B cell (primary cell): Measurements from ENCODE around the gene MEGF11. TPM values are rescaled to one million over a fixed set of nuclear protein-coding genes. Genes with fewer than 3 reads are reported as not detected.

Source experiments
- ATAC-seq: fragments of 200-7000 bp; cut with Tn5 transposase; one replicate; pipeline ENCODE4 v1.10.0; 2021; ENCODE audit warnings: low read depth, mild to moderate bottlenecking, moderate number of reproducible peaks, moderate library complexity
- CTCF ChIA-PET: fragments of 350-600 bp; sonication (Branson Sonifier 250); formaldehyde crosslinking; loops from one replicate; lab custom pipeline; 2021; ENCODE audit warnings: antibody characterized with exemption, inconsistent platforms; lab: Charles Lee
- POLR2A ChIA-PET: fragments of 350-600 bp; sonication (Branson Sonifier 250); formaldehyde crosslinking; loops from one replicate; lab custom pipeline; 2021; ENCODE audit warnings: antibody characterized with exemption; lab: Charles Lee
- DNase-seq: peaks from one replicate; pipeline ENCODE4 v3.0.0; 2013
- H2AFZ ChIP-seq: 2 replicates; pipeline ENCODE4 v1.6.1; 2012; ENCODE audit warnings: mild to moderate bottlenecking, low read depth, low read length; ENCODE audit not compliant: insufficient read depth, poor library complexity, severe bottlenecking
- H3K27ac ChIP-seq, 2 donors: 1 replicate in 1 of 2; 2 replicates in 1 of 2; pipeline ENCODE4 v1.5.1; 2012 to 2013; ENCODE audit warnings: low read length in 2 of 2, mild to moderate bottlenecking in 2 of 2, moderate library complexity in 1 of 2
- H3K27me3 ChIP-seq, 4 experiments: fragments of 200-600 bp in 1 of 4; sonication (generic) in 1 of 4; replicated peaks in 1 of 4; 1 replicate in 2 of 4; 2 replicates in 2 of 4; pipeline versions ENCODE4 v1.6.1 to v1.7.0; 2013 to 2016; ENCODE audit warnings: low read length in 3 of 4, mild to moderate bottlenecking in 2 of 4, mixed read lengths in 1 of 4, moderate library complexity in 1 of 4; ENCODE audit not compliant: insufficient read depth in 4 of 4, control insufficient read depth in 3 of 4; ENCODE audit errors: control extremely low read depth in 1 of 4
- H3K36me3 ChIP-seq, 2 experiments: replicated peaks in 1 of 2; 1 replicate in 1 of 2; 2 replicates in 1 of 2; pipeline versions ENCODE4 v1.6.1 to v1.7.1; 2013; ENCODE audit warnings: low read length in 1 of 2; ENCODE audit not compliant: insufficient read depth in 2 of 2, control insufficient read depth in 1 of 2; ENCODE audit errors: control extremely low read depth in 1 of 2, extremely low read depth in 1 of 2
- H3K4me1 ChIP-seq, 2 donors: fragments of 200-600 bp in 1 of 2; sonication (generic) in 1 of 2; 1 replicate in 1 of 2; 2 replicates in 1 of 2; pipeline versions ENCODE4 v1.5.1 to v1.6.1; 2013 to 2017; ENCODE audit warnings: low read length in 2 of 2; ENCODE audit not compliant: control insufficient read depth in 2 of 2, insufficient read depth in 2 of 2
- H3K4me2 ChIP-seq: replicated peaks from 2 replicates; pipeline ENCODE3; 2012; ENCODE audit warnings: mild to moderate bottlenecking, low read depth, low read length; ENCODE audit not compliant: poor library complexity, severe bottlenecking
- H3K4me3 ChIP-seq, 5 experiments: fragments of 200-600 bp in 1 of 5; sonication (generic) in 1 of 5; 1 replicate in 3 of 5; 2 replicates in 2 of 5; pipeline versions ENCODE4 v1.5.1 to v1.7.0; 2011 to 2016; ENCODE audit warnings: low read length in 4 of 5, mild to moderate bottlenecking in 4 of 5, low read depth in 2 of 5, control low read depth in 1 of 5, moderate library complexity in 1 of 5; ENCODE audit not compliant: insufficient read depth in 1 of 5; ENCODE audit errors: control extremely low read depth in 1 of 5, extremely low read depth in 1 of 5
- H3K79me2 ChIP-seq: fragments of 200-600 bp; sonication (generic); one replicate; pipeline ENCODE4 v1.6.0; 2016; ENCODE audit warnings: low read length; ENCODE audit not compliant: control insufficient read depth, insufficient read depth
- H3K9ac ChIP-seq: fragments of 200-600 bp; sonication (generic); 2 replicates; pipeline ENCODE4 v1.6.1; 2017; ENCODE audit warnings: mild to moderate bottlenecking, low read length, moderate library complexity
- H3K9me3 ChIP-seq, 3 donors: one replicate each; pipeline versions ENCODE4 v1.6.1 to v1.7.1; 2013; ENCODE audit warnings: low read length in 2 of 3; ENCODE audit not compliant: control insufficient read depth in 2 of 3, insufficient read depth in 1 of 3; ENCODE audit errors: control extremely low read depth in 1 of 3
- H4K20me1 ChIP-seq: 2 replicates; pipeline ENCODE4 v1.6.0; 2012; ENCODE audit warnings: mild to moderate bottlenecking, low read length; ENCODE audit not compliant: insufficient read depth, control insufficient read depth, poor library complexity, severe bottlenecking
- H3K27ac Mint-ChIP-seq: one replicate; pipeline ENCODE4 v1.8.0; 2021; ENCODE audit warnings: mixed read lengths
- H3K27me3 Mint-ChIP-seq: one replicate; pipeline ENCODE4 v1.8.0; 2021; ENCODE audit warnings: mixed read lengths
- H3K4me1 Mint-ChIP-seq: one replicate; pipeline ENCODE4 v1.8.0; 2021; ENCODE audit warnings: mixed read lengths
- H3K4me3 Mint-ChIP-seq: one replicate; pipeline ENCODE4 v1.8.0; 2021; ENCODE audit warnings: mixed read lengths
- H3K9me3 Mint-ChIP-seq: one replicate; pipeline ENCODE4 v1.8.0; 2022; ENCODE audit warnings: mixed read lengths; ENCODE audit not compliant: insufficient read depth
- CTCF ChIP-seq: fragments of 200-600 bp; IDR thresholded peaks from one replicate; pipeline ENCODE4 v1.8.0; 2022; ENCODE audit warnings: antibody characterized with exemption, mild to moderate bottlenecking
- EZH2 ChIP-seq: IDR thresholded peaks from 2 replicates; pipeline ENCODE4 v1.6.1; 2012; ENCODE audit warnings: borderline replicate concordance, low read depth, mild to moderate bottlenecking, moderate library complexity, low read length; ENCODE audit not compliant: insufficient read depth, poor library complexity, severe bottlenecking
- WGBS: methylation state at CpG from one replicate; pipeline ENCODE4 v1.1.5; 2013; ENCODE audit warnings: missing lambda C conversion rate; ENCODE audit not compliant: insufficient coverage; 5-methylcytosine and 5-hydroxymethylcytosine counted together
- intact Hi-C: fragments of 100-400 bp; cut with micrococcal nuclease; formaldehyde crosslinking; loops from one replicate; pipeline ENCODE4 v1.10.0; 2022
- polyA plus RNA-seq: library from polyadenylated mRNA; depleted of rRNA; stranded (reverse); fragments of >200 nt; gene quantifications from 2 replicates; pipeline ENCODE4 v1.2.3, GENCODE V29; 2012
- total RNA-seq, 2 donors: library from RNA; stranded (reverse); fragments of 120-200 nt in 1 of 2; gene quantifications; 1 replicate in 1 of 2; 2 replicates in 1 of 2; pipeline versions ENCODE4 v1.2.3 to v1.2.4, GENCODE V29; 2013 to 2022

MEGF11 gene
- total and polyA plus RNA-seq, 2 donors (not counting 1 experiment from before 2014, with no cell fraction given), result 0.04 to 0.34 TPM

DNA sequence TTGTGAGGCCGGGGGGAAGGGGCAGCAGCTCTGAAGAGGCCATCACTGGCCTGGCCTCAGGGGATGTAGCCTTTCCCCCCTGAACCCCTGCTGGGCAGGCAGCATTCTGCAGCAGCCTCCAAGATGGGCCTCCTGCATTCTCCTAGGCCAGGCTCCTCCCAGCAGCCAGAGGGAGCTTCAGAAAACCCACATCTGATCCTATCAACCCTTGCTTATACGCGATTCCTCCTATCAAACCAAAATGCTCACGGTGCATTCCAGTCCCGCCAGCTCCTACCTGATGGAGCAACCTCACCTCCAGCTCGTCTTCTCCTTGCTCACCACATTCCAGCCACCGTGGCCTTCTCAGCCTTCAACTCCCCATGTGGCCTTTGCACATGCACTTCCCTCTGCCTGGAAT, 85.7 kb downstream of the MEGF11 start:
- Histone ChIP-seq H3K9ac (no peak overlapping the region), H3K36me3 (no peaks in the 10 kb centered on the region), H3K79me2 (no peaks in the 10 kb centered on the region), H3K27ac (no peak overlapping the region), H3K27me3 (no peaks in the 10 kb centered on the region), H4K20me1 (no peaks in the 10 kb centered on the region), H3K4me3 (no peak overlapping the region), H3K9me3 (no peaks in the 10 kb centered on the region), H2AFZ (no peak overlapping the region), H3K4me1 (no peaks in the 10 kb centered on the region), H3K4me2 (no peak overlapping the region)
- intact Hi-C loops, result no loop called here
- no peak for ATAC-seq
- ChIA-PET CTCF (no interaction called here), POLR2A (no interaction called here)
- Mint-ChIP-seq H3K9me3 (no peaks in the 10 kb centered on the region), H3K27me3 (peaks cover 19% of the 10 kb centered on the region), H3K27ac (no peak overlapping the region), H3K4me1 (no peaks in the 10 kb centered on the region), H3K4me3 (no peak overlapping the region)
- TF ChIP-seq CTCF (no peak), EZH2 (no peak)
- WGBS, result 91% methylated on average over 7 of the region's 7 CpGs
- no peak for DNase-seq

DNA sequence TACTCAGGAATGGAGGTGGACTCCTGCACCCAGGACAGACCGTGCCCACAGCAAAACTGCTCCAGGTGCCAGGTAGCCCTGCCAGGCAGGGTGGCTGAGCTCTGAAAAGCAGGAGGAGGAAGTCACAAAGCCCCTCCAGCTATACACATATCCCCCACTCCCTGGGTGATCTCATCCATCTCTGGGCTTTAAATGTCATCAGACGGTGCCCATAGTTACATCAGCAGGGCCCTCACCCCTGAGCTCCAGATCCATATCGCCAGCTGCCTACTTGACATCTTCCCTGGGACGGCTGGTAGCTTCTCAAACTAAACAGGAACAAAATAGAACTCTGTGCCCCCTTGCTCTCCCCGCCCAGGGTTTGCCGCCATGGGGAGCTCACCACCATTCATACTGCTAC, 87.7 kb downstream of the MEGF11 start:
- Mint-ChIP-seq H3K27me3 (peaks cover 7% of the 10 kb centered on the region), H3K4me1 (no peaks in the 10 kb centered on the region), H3K27ac (no peak overlapping the region), H3K4me3 (no peak overlapping the region), H3K9me3 (no peaks in the 10 kb centered on the region)
- intact Hi-C loops, result no loop called here
- ChIA-PET POLR2A (no interaction called here), CTCF (no interaction called here)
- no peak for TF ChIP-seq CTCF
- Histone ChIP-seq H3K9ac (no peak overlapping the region), H3K9me3 (no peaks in the 10 kb centered on the region), H3K27me3 (no peaks in the 10 kb centered on the region), H3K4me3 (no peak overlapping the region), H2AFZ (no peak overlapping the region), H3K79me2 (no peaks in the 10 kb centered on the region), H3K4me2 (no peak overlapping the region), H3K27ac (no peak overlapping the region), H4K20me1 (no peaks in the 10 kb centered on the region), H3K36me3 (no peaks in the 10 kb centered on the region), H3K4me1 (peaks cover 0 to 3% of the 10 kb centered on the region in 2 donors)
- 92% methylated on average over 6 of the region's 6 CpGs for WGBS
- DNase-seq, result no peak
- ATAC-seq, result no peak
